Muscle of leg (tissue), 11 donors: ENCODE measurements around the gene MYO7A. TPM values are rescaled to one million over a fixed set of nuclear protein-coding genes. Genes with fewer than 3 reads are reported as not detected.
A peak's percentile ranks its signal among the peaks of the same experiment; 100 is the strongest.

Source experiments
- DNase-seq: peaks from one replicate; pipeline ENCODE4 v3.0.0; 2013
- H3K27ac ChIP-seq: one replicate; pipeline ENCODE4 v1.5.1; 2013; ENCODE audit warnings: mild to moderate bottlenecking, low read length, control low read depth
- H3K27me3 ChIP-seq: one replicate; pipeline ENCODE4 v1.6.1; 2013; ENCODE audit warnings: low read length; ENCODE audit not compliant: control insufficient read depth, insufficient read depth
- H3K36me3 ChIP-seq: one replicate; pipeline ENCODE4 v1.6.1; 2013; ENCODE audit warnings: low read length; ENCODE audit not compliant: control insufficient read depth, insufficient read depth
- H3K4me1 ChIP-seq: one replicate; pipeline ENCODE4 v1.6.1; 2013; ENCODE audit warnings: low read length; ENCODE audit not compliant: control insufficient read depth, insufficient read depth
- H3K4me3 ChIP-seq: one replicate; pipeline ENCODE4 v1.5.1; 2013; ENCODE audit warnings: low read length, control low read depth
- H3K9me3 ChIP-seq: replicated peaks from 2 replicates; pipeline ENCODE4 v1.6.1; 2013; ENCODE audit warnings: low read depth, low read length; ENCODE audit not compliant: control insufficient read depth
- WGBS: methylation state at CpG from one replicate; pipeline ENCODE4 v1.1.5; 2013; ENCODE audit warnings: missing lambda C conversion rate; ENCODE audit not compliant: insufficient coverage; 5-methylcytosine and 5-hydroxymethylcytosine counted together
- polyA plus RNA-seq, 8 donors: library from polyadenylated mRNA; unstranded; fragments of 120-200 nt; gene quantifications; one replicate each; pipeline versions ENCODE4 v1.2.1 to v1.2.3, GENCODE V29; 2013; ENCODE audit warnings: inconsistent platforms in 1 of 8, low replicate concordance in 1 of 8; ENCODE audit not compliant: insufficient read length in 8 of 8, insufficient read depth in 1 of 8
- total RNA-seq: library from RNA; stranded (reverse); fragments of 120-200 nt; gene quantifications from one replicate; pipeline ENCODE4 v1.2.4, GENCODE V29; 2013

Gene MYO7A
- total and polyA plus RNA-seq, 9 donors: 2.2 to 6.5 (median 3.8) TPM

DNA sequence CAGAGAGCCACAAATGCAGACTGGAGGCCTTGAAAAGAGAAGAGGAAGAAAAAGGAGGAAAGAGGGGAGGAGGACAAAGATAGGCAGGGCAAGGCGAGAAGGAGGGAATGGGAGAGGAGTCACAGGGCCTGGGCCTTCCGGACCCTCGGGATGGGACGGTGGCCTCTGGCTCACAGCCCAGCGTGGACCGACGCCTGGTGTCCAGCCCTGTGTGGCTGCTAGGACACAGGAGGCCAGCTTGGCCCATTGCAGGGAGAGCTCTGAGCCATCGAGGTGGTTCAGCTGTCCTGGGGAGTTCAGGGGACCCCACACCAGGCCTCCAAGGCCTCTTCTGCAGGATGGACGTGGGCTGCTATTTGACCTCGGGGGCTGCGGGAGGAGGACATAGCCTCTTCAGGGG lies 9.4 kb downstream of the MYO7A start:
- Histone ChIP-seq H3K27me3 (peaks cover 29% of the 10 kb centered on the region), H3K36me3 (no peaks in the 10 kb centered on the region), H3K9me3 (no peaks in the 10 kb centered on the region), H3K4me3 (no peak overlapping the region), H3K27ac (no peak overlapping the region), H3K4me1 (peaks cover 40% of the 10 kb centered on the region)
- no peak for DNase-seq
- WGBS: 60% methylated on average over 11 of the region's 11 CpGs

DNA sequence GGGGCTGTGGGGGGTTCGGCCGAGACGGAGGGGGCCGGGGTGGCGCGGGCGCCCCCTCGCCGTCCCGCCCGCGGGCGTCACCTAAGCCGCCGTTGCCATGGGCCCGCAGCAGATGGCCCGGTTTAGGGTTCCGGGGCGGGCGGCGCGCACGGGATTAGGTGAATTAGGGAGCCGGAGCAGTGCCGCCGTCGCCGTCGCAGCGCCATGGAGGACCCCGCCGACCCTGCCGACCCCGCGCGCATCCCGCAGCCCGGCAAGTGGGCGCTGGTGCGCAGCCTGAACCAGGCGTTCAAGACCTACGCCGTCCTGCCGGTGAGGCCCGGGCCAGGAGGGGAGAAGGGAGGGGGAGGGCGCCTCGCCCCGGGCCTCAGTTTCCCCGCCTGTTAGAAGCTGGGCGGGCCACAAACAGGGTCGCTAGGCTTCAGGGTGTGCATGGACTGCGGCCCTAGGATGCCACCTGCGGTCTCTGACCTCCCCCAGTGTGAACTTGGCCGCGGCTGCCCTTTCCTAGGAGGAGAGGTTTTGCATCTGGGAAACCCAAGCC lies 10.1 kb downstream of the MYO7A start:
- H3K4me3 ChIP-seq: no peak overlapping the region
- DNase-seq: no peak
- 8% methylated on average over 54 of the region's 55 CpGs for WGBS
- H3K9me3 ChIP-seq: no peaks in the 10 kb centered on the region
- H3K4me1 ChIP-seq: peaks cover 40% of the 10 kb centered on the region
- peaks cover 29% of the 10 kb centered on the region for H3K27me3 ChIP-seq
- H3K36me3 ChIP-seq: no peaks in the 10 kb centered on the region
- no peak overlapping the region for H3K27ac ChIP-seq

DNA sequence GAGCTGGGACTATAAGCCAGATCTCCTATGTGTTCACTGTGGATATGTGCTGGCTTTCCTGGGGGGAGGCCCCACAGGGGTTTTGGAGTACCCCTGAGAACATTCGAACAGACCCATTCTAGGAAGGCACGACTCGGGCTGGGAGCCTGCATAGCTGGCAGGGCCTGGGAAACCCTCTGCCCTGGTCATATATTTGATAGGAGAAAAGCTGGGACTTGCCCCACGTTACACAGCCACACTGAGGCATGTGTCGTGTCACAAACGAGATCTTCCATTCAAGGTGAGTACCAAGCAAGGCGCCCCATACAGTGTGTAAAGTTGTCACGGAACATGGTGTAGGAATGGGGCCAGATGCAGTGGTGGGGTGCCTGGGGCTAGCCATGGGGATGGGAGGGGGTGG lies 11.2 kb downstream of the MYO7A start:
- no peak overlapping the region for H3K27ac ChIP-seq
- no peak overlapping the region for H3K4me3 ChIP-seq
- no peaks in the 10 kb centered on the region for H3K9me3 ChIP-seq
- H3K36me3 ChIP-seq: no peaks in the 10 kb centered on the region
- DNase-seq: no peak
- WGBS: 96% methylated on average over 7 of the region's 8 CpGs
- peaks cover 42% of the 10 kb centered on the region for H3K4me1 ChIP-seq
- H3K27me3 ChIP-seq: peaks cover 29% of the 10 kb centered on the region

DNA sequence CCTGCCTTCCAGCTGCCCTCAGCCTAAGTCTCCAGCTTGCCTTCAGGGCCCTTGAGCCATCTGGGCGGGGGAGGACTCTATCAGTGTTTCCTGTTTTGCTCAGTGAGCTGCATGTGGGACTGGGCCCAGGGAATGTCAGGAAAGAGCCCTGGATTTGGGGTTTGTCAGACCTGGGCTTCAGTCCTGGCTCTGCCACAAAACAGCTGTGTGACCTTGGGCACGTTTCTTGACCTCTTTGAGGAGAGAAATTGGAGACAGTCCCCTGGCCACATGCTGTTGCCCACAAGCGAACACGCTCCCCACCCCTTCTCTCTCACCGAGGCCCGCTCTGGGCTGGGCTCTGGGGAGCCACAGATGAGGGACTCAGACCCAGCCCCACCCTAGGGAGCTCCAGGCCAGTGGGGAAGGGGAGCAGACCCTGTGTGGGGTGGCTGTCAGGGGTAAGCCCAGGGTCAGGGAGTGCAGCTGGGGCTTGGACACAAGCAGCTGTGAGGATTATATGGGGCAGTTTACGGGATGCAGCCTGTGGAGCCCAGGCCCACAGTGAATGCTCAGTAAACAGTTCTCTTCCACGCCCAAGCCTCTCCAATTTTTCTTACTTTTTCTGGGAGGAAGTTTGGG lies 12.3 kb downstream of the MYO7A start:
- H3K4me3 ChIP-seq: no peak overlapping the region
- H3K27ac ChIP-seq: peak overlapping the region; percentile 72
- WGBS: 17% methylated on average over 1 of the region's 8 CpGs
- peaks cover 29% of the 10 kb centered on the region for H3K27me3 ChIP-seq
- peaks cover 50% of the 10 kb centered on the region for H3K4me1 ChIP-seq
- no peaks in the 10 kb centered on the region for H3K36me3 ChIP-seq
- H3K9me3 ChIP-seq: no peaks in the 10 kb centered on the region
- peak; percentile 75 for DNase-seq

DNA sequence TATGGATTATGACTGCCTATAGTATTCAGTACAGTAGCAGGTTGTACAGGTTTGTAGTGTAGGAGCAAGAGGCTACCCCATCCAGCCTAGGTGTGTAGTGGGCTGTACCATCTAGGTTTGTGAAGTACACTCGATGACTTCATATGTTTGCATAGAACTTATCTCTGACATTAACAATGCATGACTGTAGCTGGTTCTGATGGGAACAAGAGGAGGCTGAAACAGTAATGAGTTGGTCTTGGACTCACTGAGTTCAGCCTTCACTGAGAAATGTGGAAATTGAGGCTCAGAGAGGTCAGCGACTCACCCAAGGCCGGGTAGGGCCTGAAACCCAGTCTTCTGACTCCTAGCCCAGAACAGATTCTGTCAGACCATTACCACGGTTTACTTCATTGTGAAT lies 13.0 kb downstream of the MYO7A start:
- Histone ChIP-seq H3K27ac (peak overlapping the region; percentile 72), H3K4me1 (peaks cover 50% of the 10 kb centered on the region), H3K4me3 (no peak overlapping the region), H3K27me3 (peaks cover 31% of the 10 kb centered on the region), H3K36me3 (no peaks in the 10 kb centered on the region), H3K9me3 (no peaks in the 10 kb centered on the region)
- WGBS: no CpG with 5 or more reads among the region's 4 CpGs
- DNase-seq: no peak

DNA sequence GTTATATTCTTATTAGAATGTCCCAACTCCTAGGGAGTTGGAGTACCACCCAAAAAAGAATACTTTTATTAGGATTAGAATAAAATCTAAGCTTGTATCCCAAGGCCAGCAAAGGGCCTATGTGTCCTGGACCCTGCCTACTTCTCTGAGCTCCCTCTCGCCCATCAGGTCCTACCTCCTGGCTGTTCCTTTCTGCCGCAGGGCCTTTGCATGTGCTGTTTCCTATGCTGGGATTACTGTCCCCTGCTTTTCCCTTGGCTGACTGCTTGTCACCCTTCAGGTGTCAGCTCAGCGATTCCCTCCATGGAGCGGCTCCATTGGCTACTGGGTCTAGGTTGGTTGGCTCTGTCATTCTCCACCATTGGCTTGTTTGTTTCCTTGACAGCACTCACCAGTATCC lies 13.4 kb downstream of the MYO7A start:
- 87% methylated on average over 3 of the region's 4 CpGs for WGBS
- no peak overlapping the region for H3K27ac ChIP-seq
- peaks cover 54% of the 10 kb centered on the region for H3K4me1 ChIP-seq

DNA sequence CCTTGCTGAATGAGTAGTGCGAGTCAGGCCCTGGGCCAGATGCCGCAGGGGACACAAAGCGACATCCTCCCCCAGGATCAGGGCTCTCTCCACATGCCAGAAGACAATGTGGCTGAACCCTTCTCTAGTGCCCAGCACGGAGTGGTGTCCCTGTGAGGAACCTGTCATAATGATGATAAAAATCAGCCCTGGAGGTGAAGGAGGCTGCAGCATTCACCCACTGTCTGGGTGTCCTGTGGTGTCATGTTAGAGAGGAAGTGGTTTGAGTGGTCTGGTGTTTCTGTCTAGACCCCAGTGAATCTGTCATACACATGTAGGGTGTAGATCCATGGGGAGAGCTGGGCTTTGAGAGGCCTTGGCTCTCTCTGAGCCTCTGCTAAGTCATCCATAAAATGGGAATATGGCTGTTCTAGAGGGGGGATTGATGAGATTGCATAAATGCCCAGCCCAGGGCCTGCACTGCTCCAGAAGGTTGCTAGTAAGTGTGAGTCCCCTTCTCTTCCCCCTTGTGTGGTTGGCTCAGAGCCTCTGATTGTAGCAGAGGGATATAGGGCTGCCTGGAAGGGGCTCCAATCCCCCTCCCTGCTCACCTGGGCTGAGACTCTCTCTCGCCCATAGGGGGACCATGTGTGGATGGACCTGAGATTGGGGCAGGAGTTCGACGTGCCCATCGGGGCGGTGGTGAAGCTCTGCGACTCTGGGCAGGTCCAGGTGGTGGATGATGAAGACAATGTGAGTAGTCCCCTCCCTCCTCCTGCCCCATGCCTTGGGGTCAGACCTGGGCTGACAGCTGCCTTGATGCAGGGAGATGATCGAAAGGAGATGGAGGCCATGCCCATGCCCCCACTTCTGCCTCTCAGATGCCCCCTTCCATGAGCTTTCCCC lies 14.3 kb downstream of the MYO7A start:
- Histone ChIP-seq H3K36me3 (no peaks in the 10 kb centered on the region), H3K27ac (no peak overlapping the region), H3K27me3 (peaks cover 30% of the 10 kb centered on the region), H3K4me3 (no peak overlapping the region), H3K4me1 (peaks cover 57% of the 10 kb centered on the region), H3K9me3 (no peaks in the 10 kb centered on the region)
- 80% methylated on average over 3 of the region's 11 CpGs for WGBS
- no peak for DNase-seq

More for the DNA sequence above, 13.4 kb downstream of the MYO7A start:
- Histone ChIP-seq H3K27me3 (peaks cover 33% of the 10 kb centered on the region), H3K9me3 (no peaks in the 10 kb centered on the region), H3K4me3 (no peak overlapping the region), H3K36me3 (no peaks in the 10 kb centered on the region)
- no peak for DNase-seq

DNA sequence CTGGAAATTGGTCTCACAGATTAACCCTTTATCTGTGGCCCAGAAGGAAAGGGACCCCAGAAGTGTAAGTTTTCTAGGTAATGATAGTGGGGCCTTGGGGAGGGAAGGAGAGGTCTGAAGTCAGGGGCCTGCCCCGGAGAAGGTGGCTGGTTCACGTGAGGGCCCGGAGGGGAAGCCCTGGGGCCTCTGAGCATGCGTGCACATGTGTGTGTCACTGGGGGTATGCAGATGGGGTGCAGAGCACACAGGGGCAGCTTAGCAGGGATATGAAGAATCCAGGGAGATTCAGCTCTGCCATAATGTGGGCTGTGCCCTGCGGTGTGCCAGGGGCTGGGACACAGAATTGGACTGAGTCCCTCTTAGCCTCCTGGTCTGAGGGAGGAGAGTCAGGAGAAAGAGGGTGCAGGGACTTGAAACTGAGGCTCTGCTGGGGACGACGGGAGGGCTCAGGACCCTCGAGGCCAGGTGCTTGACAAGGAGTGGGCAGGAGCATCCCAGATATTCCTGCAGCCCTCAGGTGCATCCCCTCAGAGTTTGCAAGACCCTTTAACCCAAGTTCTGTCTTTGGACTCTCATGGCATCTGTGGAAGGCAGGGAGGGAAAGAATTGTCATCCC lies 15.5 kb downstream of the MYO7A start:
- Histone ChIP-seq H3K27ac (no peak overlapping the region), H3K9me3 (no peaks in the 10 kb centered on the region), H3K4me3 (no peak overlapping the region), H3K27me3 (peaks cover 24% of the 10 kb centered on the region), H3K4me1 (peaks cover 54% of the 10 kb centered on the region), H3K36me3 (no peaks in the 10 kb centered on the region)
- no peak for DNase-seq
- WGBS: 83% methylated on average over 8 of the region's 8 CpGs

DNA sequence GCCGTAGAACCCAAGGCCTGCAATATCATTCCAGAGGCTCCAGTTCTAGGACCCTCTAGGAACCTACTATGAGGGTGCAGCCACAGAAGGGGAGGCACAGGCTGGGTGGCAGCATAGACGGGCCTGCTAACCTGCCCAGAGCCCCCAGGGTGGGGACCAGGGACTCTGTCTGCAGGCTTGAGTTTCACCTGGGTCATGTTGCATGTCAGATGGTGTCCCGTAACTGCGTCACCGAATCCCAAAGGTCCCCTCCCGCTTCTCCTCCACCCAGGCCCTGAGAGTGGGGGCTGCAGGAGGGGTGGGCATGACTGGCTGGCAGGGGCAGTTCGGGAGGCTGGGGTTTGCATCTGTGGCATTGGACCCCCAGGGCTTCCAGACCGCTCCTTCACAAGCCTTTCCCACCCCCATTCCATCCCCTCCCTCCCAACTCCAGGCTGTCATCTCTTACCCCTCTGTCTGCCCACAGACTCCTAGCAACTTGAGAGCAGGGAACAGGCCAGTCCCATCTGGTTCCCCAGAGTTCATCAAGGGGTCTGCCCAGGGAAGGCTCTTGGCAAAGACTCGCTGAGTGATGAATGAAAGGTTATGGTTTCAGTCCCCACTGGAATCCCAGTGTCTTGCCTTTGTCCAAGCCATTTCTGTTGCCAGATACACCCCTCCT lies 16.3 kb downstream of the MYO7A start:
- peaks cover 18% of the 10 kb centered on the region for H3K27me3 ChIP-seq
- no peaks in the 10 kb centered on the region for H3K9me3 ChIP-seq
- H3K4me3 ChIP-seq: no peak overlapping the region
- H3K4me1 ChIP-seq: peaks cover 48% of the 10 kb centered on the region
- no peak for DNase-seq
- no peaks in the 10 kb centered on the region for H3K36me3 ChIP-seq
- no peak overlapping the region for H3K27ac ChIP-seq
- 25% methylated on average over 2 of the region's 9 CpGs for WGBS
